Kidney epithelial cell (primary cell): ENCODE data around the gene IFFO2. TPM values are rescaled to one million over a fixed set of nuclear protein-coding genes. Genes with fewer than 3 reads are reported as not detected.

Source experiments
- DNase-seq: peaks from one replicate; pipeline ENCODE4 v3.0.0-alpha.2; 2010; ENCODE audit warnings: low read depth
- H3K27me3 ChIP-seq: 2 replicates; pipeline ENCODE4 v1.6.0; 2011; ENCODE audit warnings: low read length; ENCODE audit not compliant: control insufficient read depth, insufficient read depth
- H3K36me3 ChIP-seq: 2 replicates; pipeline ENCODE4 v1.5.1; 2011; ENCODE audit warnings: low read length; ENCODE audit not compliant: control insufficient read depth, insufficient read depth
- H3K4me3 ChIP-seq: 2 replicates; pipeline ENCODE4 v1.5.1; 2011; ENCODE audit warnings: low read depth, mild to moderate bottlenecking, control low read depth, low read length
- CTCF ChIP-seq: IDR thresholded peaks from 2 replicates; pipeline ENCODE4 v1.5.1; 2011; ENCODE audit warnings: mild to moderate bottlenecking, moderate library complexity, low read length, control low read depth, inconsistent platforms; ENCODE audit not compliant: insufficient read depth, poor library complexity, severe bottlenecking
- total RNA-seq: library from RNA; depleted of rRNA; stranded (reverse); fragments of >200 nt; gene quantifications from 2 replicates; pipeline ENCODE4 v1.2.3, GENCODE V29; 2015

The IFFO2 gene
- total RNA-seq, 1 donor from 2014 or later, result 25.3 TPM

GRCh38 chr1:18884727-18885126, 71.7 kb downstream of the IFFO2 start:
- no peaks in the 10 kb centered on the region for H3K27me3 ChIP-seq
- no peak for DNase-seq

DNA sequence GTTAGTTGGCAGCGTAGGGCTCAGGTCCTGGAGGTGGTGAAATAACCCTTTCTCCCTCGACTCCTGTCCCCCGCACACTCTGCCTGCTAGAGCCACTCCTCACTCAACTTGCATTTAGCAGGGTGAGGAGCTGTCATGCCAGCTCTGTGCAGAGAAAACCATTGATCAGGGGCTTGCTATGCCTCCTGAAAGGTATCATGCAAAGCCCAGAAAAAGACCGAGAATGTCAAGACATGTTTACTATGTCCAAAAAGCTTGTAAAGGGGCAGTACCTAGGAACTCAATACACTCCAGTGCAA, 72.1 kb downstream of the IFFO2 start:
- no peak for TF ChIP-seq CTCF
- H3K27me3 ChIP-seq, result no peaks in the 10 kb centered on the region

More at GRCh38 chr1:18884727-18885126, 71.7 kb downstream of the IFFO2 start:
- no peak for TF ChIP-seq CTCF
- H3K4me3 ChIP-seq, result no peak overlapping the region
- H3K36me3 ChIP-seq, result no peaks in the 10 kb centered on the region

GRCh38 chr1:18883636-18884418, 72.6 kb downstream of the IFFO2 start:
- peak; percentile 92 for TF ChIP-seq CTCF
- no peak for DNase-seq
- Histone ChIP-seq H3K4me3 (no peak overlapping the region), H3K36me3 (no peaks in the 10 kb centered on the region), H3K27me3 (no peaks in the 10 kb centered on the region)

More for the DNA sequence above, 72.1 kb downstream of the IFFO2 start:
- Histone ChIP-seq H3K4me3 (no peak overlapping the region), H3K36me3 (no peaks in the 10 kb centered on the region)
- no peak for DNase-seq

DNA sequence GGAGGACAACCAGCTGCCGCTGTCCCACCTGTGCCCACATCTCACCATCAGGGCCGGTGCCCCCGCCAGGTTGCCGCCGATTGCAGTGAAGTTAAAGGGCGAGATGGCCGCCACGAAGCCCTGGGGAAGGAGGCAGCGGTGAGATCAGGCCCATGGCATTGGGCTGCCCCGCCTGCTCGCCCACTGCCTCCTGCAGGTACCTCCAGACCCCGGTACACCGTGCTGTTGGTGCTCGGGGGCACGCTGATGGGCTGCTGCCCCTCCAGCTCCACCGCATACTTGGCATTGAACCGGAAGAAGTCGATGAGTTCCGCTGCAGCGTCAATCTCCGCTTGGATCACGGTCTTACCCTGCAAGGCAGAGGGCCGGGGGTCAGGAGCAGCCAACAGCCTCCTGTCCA, 73.4 kb downstream of the IFFO2 start:
- Histone ChIP-seq H3K4me3 (no peak overlapping the region), H3K27me3 (no peaks in the 10 kb centered on the region), H3K36me3 (no peaks in the 10 kb centered on the region)
- DNase-seq, result no peak
- no peak for TF ChIP-seq CTCF

DNA sequence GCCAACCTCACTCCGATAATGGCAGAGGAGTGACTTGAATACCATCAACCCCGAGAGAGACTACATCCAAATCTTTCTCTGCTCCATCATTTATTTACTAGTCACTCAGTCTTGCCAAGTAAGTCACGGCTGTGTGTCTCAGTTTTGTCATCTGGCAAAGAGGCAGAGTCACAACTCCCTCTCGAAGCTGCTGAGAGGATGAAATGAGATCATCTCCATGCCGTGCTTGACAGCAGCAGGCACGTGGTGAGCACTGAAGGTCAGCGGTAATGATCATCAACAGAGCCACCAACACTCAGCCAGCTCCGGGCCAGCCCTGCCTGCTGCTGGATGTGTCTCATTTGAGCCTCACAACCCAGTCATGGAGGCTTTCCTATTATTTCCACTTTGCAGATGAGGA, 74.0 kb downstream of the IFFO2 start:
- Histone ChIP-seq H3K4me3 (no peak overlapping the region), H3K36me3 (no peaks in the 10 kb centered on the region), H3K27me3 (no peaks in the 10 kb centered on the region)
- DNase-seq, result no peak
- no peak for TF ChIP-seq CTCF
